Measurements from ENCODE around the gene TAGLN2. TPM values are rescaled to one million over a fixed set of nuclear protein-coding genes. Genes with fewer than 3 reads are reported as not detected.
A peak's percentile ranks its signal among the peaks of the same experiment; 100 is the strongest.

The TAGLN2 gene
- total and polyA plus RNA-seq, 9 of the 15 experiments (the other 6 are each of a cell fraction or from before 2014, with no cell fraction given), result 192 to 683 (median 455) TPM

GRCh38 chr1:159924025-159924790 lies 1.1 kb downstream of the TAGLN2 start (continued):
- TF ChIP-seq HMGXB4 (CRISPR knock-in tag; IDR thresholded peaks at IDR 0.05) (no peak), NFE2 (IDR thresholded peaks at IDR 0.05; ENCODE audit: low read depth) (peak; percentile 73), RBM15 (IDR thresholded peaks at IDR 0.05; ENCODE audit: insufficient read depth, low read length) (no peak), FOXP4 (CRISPR knock-in tag; IDR thresholded peaks at IDR 0.05; ENCODE audit: borderline replicate concordance) (no peak), ESRRA (IDR thresholded peaks at IDR 0.05; ENCODE audit: borderline replicate concordance, low read depth) (peak; percentile 53), USF2 (CRISPR knock-in tag; IDR thresholded peaks at IDR 0.05) (no peak), TAF7 (tag; IDR thresholded peaks at IDR 0.05) (no peak), GTF2E2 (tag; IDR thresholded peaks at IDR 0.05) (peak; percentile 14; the same call in 1 of the 2 replicates), ZNF512 (tag; IDR thresholded peaks at IDR 0.05) (no peak), ZNF76 (CRISPR knock-in tag; IDR thresholded peaks at IDR 0.05; ENCODE audit: borderline replicate concordance) (no peak), TGIF2 (CRISPR knock-in tag; IDR thresholded peaks at IDR 0.05) (peak; percentile 24), KAT7 (CRISPR knock-in tag; IDR thresholded peaks at IDR 0.05; ENCODE audit: borderline replicate concordance) (no peak), SMAD1 (IDR thresholded peaks at IDR 0.05; ENCODE audit: low read depth, low read length, partially characterized antibody) (no peak), ZBTB5 (IDR thresholded peaks at IDR 0.05) (no peak), MCM2 (IDR thresholded peaks at IDR 0.05; ENCODE audit: low read depth) (no peak), CBX8 (IDR thresholded peaks at IDR 0.05; ENCODE audit: borderline replicate concordance, extremely low read depth, low read depth, low read length, poor library complexity, severe bottlenecking) (no peak), ZNF445 (CRISPR knock-in tag; IDR thresholded peaks at IDR 0.05; ENCODE audit: low read depth) (no peak), ZBED1 (IDR thresholded peaks at IDR 0.05) (no peak)
